ENCODE results near the gene SAFB2.

GRCh38 chr19:5541456-5541855, 81.1 kb downstream of the SAFB2 start:
- no peak for TF ChIP-seq CTCF (IDR thresholded peaks at IDR 0.05)
- no peak for TF ChIP-seq EZH2 (IDR thresholded peaks at IDR 0.05)
- no peak for TF ChIP-seq EZH2phosphoT487 (IDR thresholded peaks at IDR 0.05)
